Glutamatergic neuron (in vitro differentiated cells): ENCODE measurements around the gene OR1D5. TPM values are rescaled to one million over a fixed set of nuclear protein-coding genes. Genes with fewer than 3 reads are reported as not detected.

Experiments used
- DNase-seq: peaks from one replicate; pipeline ENCODE4 v3.0.0; 2022
- H3K27ac Mint-ChIP-seq: one replicate; pipeline ENCODE4 v1.8.0; 2020; ENCODE audit warnings: mild to moderate bottlenecking, mixed read lengths, inconsistent platforms; ENCODE audit not compliant: unreplicated experiment
- H3K27me3 Mint-ChIP-seq: one replicate; pipeline ENCODE4 v1.8.0; 2020; ENCODE audit warnings: mild to moderate bottlenecking, moderate library complexity, mixed read lengths, inconsistent platforms; ENCODE audit not compliant: unreplicated experiment
- H3K36me3 Mint-ChIP-seq: one replicate; pipeline ENCODE4 v1.8.0; 2020; ENCODE audit warnings: mild to moderate bottlenecking, mixed read lengths, inconsistent platforms; ENCODE audit not compliant: unreplicated experiment
- H3K4me1 Mint-ChIP-seq: one replicate; pipeline ENCODE4 v1.8.0; 2020; ENCODE audit warnings: mild to moderate bottlenecking, low read depth, mixed read lengths, inconsistent platforms; ENCODE audit not compliant: unreplicated experiment
- H3K4me3 Mint-ChIP-seq: one replicate; pipeline ENCODE4 v1.8.0; 2020; ENCODE audit warnings: mild to moderate bottlenecking, mixed read lengths, inconsistent platforms; ENCODE audit not compliant: unreplicated experiment
- H3K9me3 Mint-ChIP-seq: one replicate; pipeline ENCODE4 v1.8.0; 2020; ENCODE audit warnings: mild to moderate bottlenecking, moderate library complexity, mixed read lengths, inconsistent platforms; ENCODE audit not compliant: unreplicated experiment
- CTCF ChIP-seq: fragments of 200-600 bp; sonication (generic); IDR thresholded peaks from one replicate; pipeline ENCODE4 v1.5.0; 2021; ENCODE audit not compliant: partially characterized antibody, unreplicated experiment
- total RNA-seq: library from RNA; stranded (reverse); fragmentation: NEBNext Ultra II Directional; extraction: Animal tissue kit (Norgen Biotek cat#: 25700); gene quantifications from one replicate; pipeline ENCODE4 v1.2.1, GENCODE V29; 2021; ENCODE audit not compliant: unreplicated experiment

The OR1D5 gene
- total RNA-seq, 1 donor from 2014 or later = not detected

- H3K9me3 Mint-ChIP-seq = peaks cover 15% of the 10 kb centered on the region
- peak overlapping the region; percentile 34 for H3K4me3 Mint-ChIP-seq
Observed at GRCh38 chr17:3026125-3026855, 37.1 kb downstream of the OR1D5 start.

GRCh38 chr17:3025421-3026124 lies 37.8 kb downstream of the OR1D5 start:
- Mint-ChIP-seq H3K27me3 (peaks cover 11% of the 10 kb centered on the region), H3K27ac (peak overlapping the region; percentile 43), H3K36me3 (peaks cover 39% of the 10 kb centered on the region), H3K4me3 (no peak overlapping the region), H3K4me1 (peaks cover 12% of the 10 kb centered on the region), H3K9me3 (peaks cover 20% of the 10 kb centered on the region)
- no peak for TF ChIP-seq CTCF
- no peak for DNase-seq

More at GRCh38 chr17:3026125-3026855, 37.1 kb downstream of the OR1D5 start:
- no peak for DNase-seq
- TF ChIP-seq CTCF = no peak
- H3K27ac Mint-ChIP-seq = peak overlapping the region; percentile 90
- H3K27me3 Mint-ChIP-seq = peaks cover 11% of the 10 kb centered on the region
- H3K4me1 Mint-ChIP-seq = peaks cover 12% of the 10 kb centered on the region
- H3K36me3 Mint-ChIP-seq = peaks cover 32% of the 10 kb centered on the region

GRCh38 chr17:3024346-3024745 lies 39.1 kb downstream of the OR1D5 start:
- Mint-ChIP-seq H3K4me3 (no peak overlapping the region), H3K9me3 (peaks cover 20% of the 10 kb centered on the region), H3K27me3 (peaks cover 11% of the 10 kb centered on the region), H3K27ac (no peak overlapping the region), H3K36me3 (peaks cover 40% of the 10 kb centered on the region), H3K4me1 (peaks cover 12% of the 10 kb centered on the region)
- no peak for DNase-seq
- TF ChIP-seq CTCF = no peak

GRCh38 chr17:3022197-3022596 lies 41.2 kb downstream of the OR1D5 start:
- Mint-ChIP-seq H3K4me3 (no peak overlapping the region), H3K36me3 (peaks cover 40% of the 10 kb centered on the region), H3K27ac (no peak overlapping the region), H3K9me3 (peaks cover 14% of the 10 kb centered on the region), H3K4me1 (peaks cover 2% of the 10 kb centered on the region), H3K27me3 (peaks cover 8% of the 10 kb centered on the region)
- no peak for DNase-seq
- no peak for TF ChIP-seq CTCF

- Mint-ChIP-seq H3K36me3 (peaks cover 40% of the 10 kb centered on the region), H3K27ac (no peak overlapping the region), H3K9me3 (peaks cover 14% of the 10 kb centered on the region), H3K27me3 (peaks cover 4% of the 10 kb centered on the region), H3K4me1 (no peaks in the 10 kb centered on the region), H3K4me3 (no peak overlapping the region)
- no peak for DNase-seq
- TF ChIP-seq CTCF = no peak
Observed at GRCh38 chr17:3020381-3020780, 43.0 kb downstream of the OR1D5 start.
